ENCODE results near the gene CDHR4.
A peak's percentile ranks its signal among the peaks of the same experiment; 100 is the strongest.
"Not testable (repeated sequence)": the region's sequence is repeated elsewhere in the genome, so short reads cannot be mapped to it uniquely, and the experiment has no call there.

Gene CDHR4

GRCh38 chr3:49799761-49800160 lies at the start of gene CDHR4:
Gene CDHR4 (minus strand): TSS chr3:49799873. CDS start chr3:49799812, 61 bp downstream.
- DNase-seq (ENCODE audit: low read depth in 2 of 2): no peak

DNA sequence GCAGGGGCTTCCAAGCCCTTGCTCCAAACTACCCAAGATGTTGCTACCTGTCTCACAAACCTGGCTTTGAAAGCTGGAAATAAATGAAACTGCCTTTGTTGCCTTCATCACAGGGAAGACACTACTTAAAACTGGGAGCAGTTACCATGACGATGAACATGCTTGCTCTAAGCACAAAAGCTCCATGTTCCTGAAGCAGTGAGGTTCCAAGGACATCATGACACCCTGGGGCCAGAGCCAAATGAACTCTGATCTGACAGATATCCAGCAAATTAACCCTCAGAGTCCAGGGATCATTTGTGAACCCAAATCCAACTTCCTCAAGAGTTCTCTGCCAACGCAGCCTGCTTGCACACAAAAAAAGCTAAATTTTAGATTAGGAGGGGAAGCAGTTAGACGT lies 46.0 kb upstream of the CDHR4 start:
- DNase-seq (ENCODE audit: low read depth in 2 of 2): no peak

- no peak for DNase-seq (ENCODE audit: low read depth in 2 of 2)
Measured at GRCh38 chr3:49844464-49845183, 45.0 kb upstream of the CDHR4 start.

DNA sequence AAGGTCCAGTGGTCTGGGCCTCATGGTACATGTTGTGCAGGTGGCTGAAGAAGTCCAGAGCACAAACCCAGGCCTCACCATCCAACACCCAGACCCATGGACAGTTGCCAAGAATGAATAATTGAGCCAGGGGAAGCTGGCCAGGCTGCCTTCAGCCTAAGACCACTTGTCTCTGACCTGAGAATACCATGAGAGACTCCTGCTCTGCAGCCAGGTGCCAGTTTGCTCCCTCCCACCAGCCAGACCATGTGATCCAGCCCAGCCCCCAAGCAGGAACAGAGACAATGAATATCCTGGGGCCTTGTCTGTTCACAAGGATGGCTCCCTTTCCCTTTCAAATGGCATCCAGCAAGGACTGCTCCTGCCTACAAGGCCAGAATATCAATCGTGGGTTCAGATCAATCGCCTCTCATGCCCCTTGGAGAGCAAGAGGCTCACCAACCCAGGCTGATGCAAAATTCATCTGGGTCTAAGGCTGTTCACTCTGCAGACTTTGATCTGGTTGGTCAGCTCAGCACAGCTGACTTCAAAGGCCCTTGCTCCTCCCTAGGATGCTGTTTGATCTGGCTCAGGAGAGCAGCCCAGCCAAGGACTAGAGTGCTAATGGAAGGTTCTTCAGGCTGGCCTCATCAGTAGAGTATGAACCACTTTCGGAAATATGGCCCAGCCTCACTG lies 43.3 kb upstream of the CDHR4 start:
- no peak for DNase-seq (ENCODE audit: low read depth in 2 of 2)

GRCh38 chr3:49841806-49842205 lies 42.1 kb upstream of the CDHR4 start:
- DNase-seq (ENCODE audit: low read depth in 2 of 2): no peak

GRCh38 chr3:49841126-49841696 lies 41.5 kb upstream of the CDHR4 start:
- no peak for DNase-seq (ENCODE audit: low read depth in 2 of 2)

DNA sequence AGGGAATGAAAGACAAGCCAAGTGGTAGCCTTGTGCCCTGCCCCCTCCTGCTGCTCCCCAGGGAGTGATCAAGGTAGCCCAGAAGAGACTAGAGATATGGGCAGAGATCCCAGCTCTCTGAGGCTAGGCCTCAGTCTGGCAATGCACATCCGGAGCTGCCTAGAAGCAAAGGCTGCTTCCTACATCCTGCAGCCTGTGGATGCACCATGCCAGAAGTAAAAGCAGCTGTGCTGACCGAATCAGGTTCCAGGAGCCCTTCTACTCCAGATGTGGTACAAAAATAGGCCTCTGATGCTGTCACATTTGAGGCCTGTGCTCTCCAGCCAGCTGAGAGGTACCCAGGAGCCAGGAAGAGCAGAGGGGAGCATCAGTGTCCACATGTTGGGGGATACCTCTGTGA lies 40.7 kb upstream of the CDHR4 start:
- peak; percentile 8 to 9 for DNase-seq (ENCODE audit: low read depth in 2 of 2)

DNA sequence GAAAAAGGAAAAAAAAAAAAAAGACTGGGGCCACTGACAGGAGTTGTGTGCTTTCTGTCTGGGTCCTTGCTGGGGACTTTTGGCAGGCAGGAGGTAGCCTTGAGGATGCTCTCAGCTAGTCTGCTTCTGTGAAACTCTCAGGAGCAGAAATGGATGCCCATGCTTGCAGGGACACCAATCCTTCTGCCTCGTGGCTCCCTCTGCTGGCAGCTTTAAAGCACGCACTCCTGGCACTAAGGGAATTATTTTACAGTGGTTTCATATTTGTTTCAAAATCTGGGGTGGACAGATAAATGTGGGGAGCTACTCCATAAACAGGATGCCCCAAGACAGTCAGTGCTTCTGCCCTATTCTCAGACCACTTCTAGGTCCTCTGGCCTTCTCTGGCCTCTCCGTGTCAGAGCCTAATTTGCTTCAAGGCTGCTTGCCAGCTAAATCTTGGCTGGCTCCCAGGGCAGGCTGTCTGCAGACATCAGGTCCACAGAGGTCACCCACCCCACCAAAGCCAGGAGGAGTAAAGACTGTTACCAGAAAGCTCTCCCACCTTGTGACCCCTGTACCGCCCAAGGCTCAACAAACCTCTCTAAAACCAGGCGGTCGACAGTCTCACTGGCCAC lies 39.6 kb upstream of the CDHR4 start:
- DNase-seq (ENCODE audit: low read depth in 2 of 2): peak; percentile 61 to 62

DNA sequence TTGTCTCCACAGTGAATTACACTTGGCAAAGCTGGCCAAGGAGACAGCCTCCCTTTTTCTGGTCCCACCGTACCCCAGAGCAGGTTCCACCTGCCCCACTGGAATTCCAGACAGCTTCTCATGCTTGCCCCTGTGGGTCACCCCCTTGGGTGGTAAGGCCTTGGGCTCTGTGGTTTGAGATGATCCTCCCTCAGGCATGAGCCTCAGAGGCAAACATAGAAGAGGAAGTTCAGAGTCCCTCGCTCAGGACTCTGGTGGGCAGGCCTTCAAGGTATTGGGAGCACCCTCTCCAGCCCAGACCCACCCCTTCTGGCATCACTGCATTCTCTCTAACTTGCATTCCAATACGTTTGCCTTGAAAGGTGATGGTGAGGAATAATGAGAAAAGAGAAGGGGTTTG lies 31.7 kb upstream of the CDHR4 start:
- no peak for DNase-seq (ENCODE audit: low read depth in 2 of 2)

GRCh38 chr3:49826016-49826415 lies 26.3 kb upstream of the CDHR4 start:
- no peak for DNase-seq (ENCODE audit: low read depth in 2 of 2)

DNA sequence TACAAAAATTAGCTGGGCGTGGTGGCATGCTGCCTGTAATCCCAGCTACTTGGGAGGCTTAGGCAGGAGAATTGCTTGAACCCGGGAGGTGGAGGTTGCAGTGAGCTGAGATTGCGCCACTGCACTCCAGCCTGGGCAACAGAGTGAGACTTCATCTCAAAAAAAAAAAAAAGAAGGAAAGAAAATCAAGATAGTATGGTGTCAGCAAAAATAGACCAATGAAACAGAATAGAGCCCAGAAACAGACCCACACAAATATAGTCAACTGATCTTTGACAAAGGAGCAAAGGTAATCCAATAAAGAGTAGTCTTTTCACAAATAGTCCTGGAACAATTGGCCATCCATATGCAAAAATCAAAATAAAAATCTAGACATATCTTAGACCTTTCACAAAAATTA lies 23.5 kb upstream of the CDHR4 start:
- DNase-seq (ENCODE audit: low read depth in 2 of 2): not testable (repeated sequence)

- DNase-seq (ENCODE audit: low read depth in 2 of 2): peak; percentile 66 to 73
Measured at GRCh38 chr3:49813497-49814174, 14.0 kb upstream of the CDHR4 start, which contains the start of gene UBA7. Gene UBA7 (minus strand): TSS chr3:49813953. CDS start chr3:49813787, 166 bp downstream.

DNA sequence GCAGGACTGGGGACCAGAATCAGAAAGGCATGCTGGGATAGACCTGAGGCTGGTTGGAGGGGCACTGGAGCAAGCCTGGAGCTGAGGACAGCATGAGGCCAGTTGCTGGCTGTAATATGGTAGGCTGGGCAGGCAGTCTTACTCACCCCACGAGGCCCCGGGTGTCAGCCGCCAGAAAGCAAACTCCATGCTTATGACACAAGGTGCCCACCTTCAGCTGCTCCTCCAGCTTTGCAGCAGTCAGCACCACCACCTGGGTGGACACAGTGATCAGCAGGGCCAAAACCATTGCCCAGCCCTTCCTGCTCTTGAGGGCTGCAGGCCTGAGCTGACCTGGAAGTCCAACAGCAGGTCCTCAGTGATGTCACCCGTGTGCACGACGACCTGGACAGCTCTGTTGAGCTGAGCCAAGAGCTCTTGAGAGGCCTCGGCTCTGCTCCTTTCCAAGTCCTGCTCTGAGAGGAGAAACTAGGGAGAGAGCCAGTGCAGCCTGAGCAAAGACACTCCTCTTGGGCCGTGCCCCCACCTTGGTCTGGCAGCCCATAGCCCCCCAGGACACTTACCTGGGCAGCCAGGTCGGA lies 13.3 kb upstream of the CDHR4 start:
- no peak for DNase-seq (ENCODE audit: low read depth in 2 of 2)

GRCh38 chr3:49807431-49808114 lies 7.9 kb upstream of the CDHR4 start:
- no peak for DNase-seq (ENCODE audit: low read depth in 2 of 2)

DNA sequence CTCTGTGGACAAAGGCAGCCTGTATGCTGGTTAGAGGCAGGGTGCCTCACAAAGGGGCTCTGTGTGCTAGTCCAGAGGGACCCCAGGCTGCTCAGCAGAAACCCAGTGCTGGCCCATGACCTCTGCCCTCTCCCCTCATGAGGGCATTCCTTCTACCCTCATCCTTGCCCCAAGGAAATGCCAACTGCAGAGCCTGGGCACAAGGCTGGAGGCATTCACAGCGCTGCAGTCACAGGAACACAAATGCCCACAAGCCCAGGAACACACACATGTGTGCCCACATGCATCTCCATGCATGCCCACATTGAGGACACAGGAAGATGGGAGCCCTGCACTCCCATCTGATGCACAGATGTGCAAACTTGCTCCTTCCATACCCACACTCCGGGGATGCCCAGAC lies 7.2 kb upstream of the CDHR4 start:
- DNase-seq (ENCODE audit: low read depth in 2 of 2): no peak

GRCh38 chr3:49805897-49806701 lies 6.4 kb upstream of the CDHR4 start:
- peak; percentile 82 to 83 for DNase-seq (ENCODE audit: low read depth in 2 of 2)

DNA sequence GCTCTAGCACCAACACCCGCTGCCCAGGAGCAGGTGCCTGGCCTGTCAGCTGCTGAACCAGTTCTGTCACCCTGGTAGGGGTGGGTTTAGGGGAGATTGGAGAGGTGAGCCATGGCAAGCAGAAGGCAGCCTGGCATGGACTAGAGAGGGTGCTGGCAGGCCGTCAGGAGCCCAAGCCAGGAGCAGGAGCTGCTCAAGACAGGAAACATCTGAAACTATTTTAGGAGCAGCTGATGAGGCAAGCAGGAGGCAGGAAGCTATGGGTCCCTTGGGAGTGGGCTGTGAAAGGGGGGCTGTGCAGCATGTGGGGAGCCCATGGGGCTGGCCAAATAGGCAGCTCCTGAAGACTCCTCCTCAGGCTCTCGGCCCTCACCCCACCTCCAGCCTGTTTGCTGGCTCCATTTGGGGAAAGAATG lies 5.7 kb upstream of the CDHR4 start:
- peak; percentile 98 for DNase-seq (ENCODE audit: low read depth in 2 of 2)

- no peak for DNase-seq (ENCODE audit: low read depth in 2 of 2)
Measured at GRCh38 chr3:49804141-49805041, 4.7 kb upstream of the CDHR4 start.

All from fibroblast of skin of left quadriceps (primary cell).